HG03460 (cell line): ENCODE data around the gene DNAH11.
"Not testable (repeated sequence)": the region's sequence is repeated elsewhere in the genome, so short reads cannot be mapped to it uniquely, and the experiment has no call there.

Experiments used
- ATAC-seq: cut with Tn5 transposase; IDR thresholded peaks from one replicate; pipeline ENCODE4 v1.9.1; 2021; ENCODE audit not compliant: unreplicated experiment

The DNAH11 gene

GRCh38 chr7:21771906-21772610, 229.2 kb downstream of the DNAH11 start:
- no peak for ATAC-seq

GRCh38 chr7:21773326-21773725, 230.5 kb downstream of the DNAH11 start:
- ATAC-seq: no peak

- ATAC-seq: no peak
Observed at GRCh38 chr7:21777921-21778320, 235.1 kb downstream of the DNAH11 start.

- no peak for ATAC-seq
Observed at GRCh38 chr7:21778953-21779352, 236.1 kb downstream of the DNAH11 start.

- no peak for ATAC-seq
Observed at GRCh38 chr7:21782996-21783395, 240.2 kb downstream of the DNAH11 start.

GRCh38 chr7:21784989-21785388, 242.2 kb downstream of the DNAH11 start:
- no peak for ATAC-seq

GRCh38 chr7:21805791-21806190, 263.0 kb downstream of the DNAH11 start:
- no peak for ATAC-seq

- ATAC-seq: no peak
Observed at GRCh38 chr7:21806388-21806787, 263.5 kb downstream of the DNAH11 start.

GRCh38 chr7:21819048-21819447, 276.2 kb downstream of the DNAH11 start:
- ATAC-seq: no peak

- ATAC-seq: no peak
Observed at GRCh38 chr7:21828841-21829240, 286.0 kb downstream of the DNAH11 start.

GRCh38 chr7:21829731-21830130, 286.9 kb downstream of the DNAH11 start:
- ATAC-seq: no peak

GRCh38 chr7:21844742-21845141, 301.9 kb downstream of the DNAH11 start:
- ATAC-seq: no peak

- no peak for ATAC-seq
Observed at GRCh38 chr7:21850531-21851285, 307.9 kb downstream of the DNAH11 start.

- no peak for ATAC-seq
Observed at GRCh38 chr7:21851559-21851967, 308.7 kb downstream of the DNAH11 start.

- ATAC-seq: not testable (repeated sequence)
Observed at GRCh38 chr7:21865631-21866204, 322.9 kb downstream of the DNAH11 start.

- no peak for ATAC-seq
Observed at GRCh38 chr7:21866731-21867130, 323.9 kb downstream of the DNAH11 start.

- ATAC-seq: no peak
Observed at GRCh38 chr7:21867226-21867625, 324.4 kb downstream of the DNAH11 start.

GRCh38 chr7:21867816-21868575, 325.2 kb downstream of the DNAH11 start:
- no peak for ATAC-seq

- no peak for ATAC-seq
Observed at GRCh38 chr7:21868576-21868850, 325.7 kb downstream of the DNAH11 start.

GRCh38 chr7:21869785-21870402, 327.1 kb downstream of the DNAH11 start:
- no peak for ATAC-seq

GRCh38 chr7:21883069-21883468, 340.2 kb downstream of the DNAH11 start:
- no peak for ATAC-seq
